Activated T-cell treated with anti-CD3 and anti-CD28 coated beads, Interleukin-2, amount 50 U/mL, for 4 hours (primary cell): ENCODE data around the gene GRK4. TPM values are rescaled to one million over a fixed set of nuclear protein-coding genes. Genes with fewer than 3 reads are reported as not detected.
A peak's percentile ranks its signal among the peaks of the same experiment; 100 is the strongest.

Experiments
- ATAC-seq, 2 donors: fragments of 200-7000 bp; cut with Tn5 transposase; one replicate each; pipeline ENCODE4 v1.10.0; 2021
- DNase-seq: peaks from one replicate; pipeline ENCODE4 v3.0.0-alpha.2; 2020
- H3K27me3 Mint-ChIP-seq: one replicate; pipeline ENCODE4 v1.8.0; 2021; ENCODE audit warnings: low read depth, mixed read lengths
- H3K36me3 Mint-ChIP-seq: one replicate; pipeline ENCODE4 v1.8.0; 2022; ENCODE audit warnings: mixed read lengths; ENCODE audit not compliant: insufficient read depth
- H3K4me1 Mint-ChIP-seq: one replicate; pipeline ENCODE4 v1.8.0; 2021; ENCODE audit warnings: low read depth, mixed read lengths
- H3K4me3 Mint-ChIP-seq: one replicate; pipeline ENCODE4 v1.8.0; 2021; ENCODE audit warnings: mild to moderate bottlenecking, moderate library complexity, mixed read lengths
- H3K9me3 Mint-ChIP-seq: one replicate; pipeline ENCODE4 v1.8.0; 2021; ENCODE audit warnings: mixed read lengths
- total RNA-seq, 3 donors: library from RNA; stranded (reverse); gene quantifications; one replicate each; pipeline ENCODE4 v1.2.1, GENCODE V29; 2021

Gene GRK4
- total RNA-seq, 3 donors from 2014 or later: 2.7 to 3.0 (median 2.9) TPM

- DNase-seq (no peak), ATAC-seq (no peak)
- Mint-ChIP-seq H3K4me1 (peaks cover 24% of the 10 kb centered on the region), H3K36me3 (peaks cover 22% of the 10 kb centered on the region), H3K27me3 (no peaks in the 10 kb centered on the region), H3K4me3 (no peak overlapping the region), H3K9me3 (no peaks in the 10 kb centered on the region)
These were observed 36.2 kb upstream of the GRK4 start for GRCh38 chr4:2927016-2927695.

- no peak for DNase-seq
These were observed 35.7 kb upstream of the GRK4 start for GRCh38 chr4:2927696-2928075.

GRCh38 chr4:2928242-2929176 lies 34.9 kb upstream of the GRK4 start:
- H3K36me3 Mint-ChIP-seq: peaks cover 23% of the 10 kb centered on the region

More at GRCh38 chr4:2927696-2928075, 35.7 kb upstream of the GRK4 start:
- H3K36me3 Mint-ChIP-seq: peaks cover 19% of the 10 kb centered on the region
- peaks cover 22% of the 10 kb centered on the region for H3K4me1 Mint-ChIP-seq
- no peak for ATAC-seq
- H3K4me3 Mint-ChIP-seq: no peak overlapping the region
- H3K27me3 Mint-ChIP-seq: no peaks in the 10 kb centered on the region
- no peaks in the 10 kb centered on the region for H3K9me3 Mint-ChIP-seq

GRCh38 chr4:2929469-2929868 lies 33.9 kb upstream of the GRK4 start:
- no peak for DNase-seq
- ATAC-seq: no peak
- H3K9me3 Mint-ChIP-seq: no peaks in the 10 kb centered on the region
- H3K36me3 Mint-ChIP-seq: peaks cover 23% of the 10 kb centered on the region
- no peaks in the 10 kb centered on the region for H3K27me3 Mint-ChIP-seq
- peaks cover 18% of the 10 kb centered on the region for H3K4me1 Mint-ChIP-seq
- no peak overlapping the region for H3K4me3 Mint-ChIP-seq

More at GRCh38 chr4:2928242-2929176, 34.9 kb upstream of the GRK4 start:
- peaks cover 22% of the 10 kb centered on the region for H3K4me1 Mint-ChIP-seq
- no peak overlapping the region for H3K4me3 Mint-ChIP-seq
- no peak for ATAC-seq
- no peak for DNase-seq
- no peaks in the 10 kb centered on the region for H3K9me3 Mint-ChIP-seq
- H3K27me3 Mint-ChIP-seq: no peaks in the 10 kb centered on the region

DNA sequence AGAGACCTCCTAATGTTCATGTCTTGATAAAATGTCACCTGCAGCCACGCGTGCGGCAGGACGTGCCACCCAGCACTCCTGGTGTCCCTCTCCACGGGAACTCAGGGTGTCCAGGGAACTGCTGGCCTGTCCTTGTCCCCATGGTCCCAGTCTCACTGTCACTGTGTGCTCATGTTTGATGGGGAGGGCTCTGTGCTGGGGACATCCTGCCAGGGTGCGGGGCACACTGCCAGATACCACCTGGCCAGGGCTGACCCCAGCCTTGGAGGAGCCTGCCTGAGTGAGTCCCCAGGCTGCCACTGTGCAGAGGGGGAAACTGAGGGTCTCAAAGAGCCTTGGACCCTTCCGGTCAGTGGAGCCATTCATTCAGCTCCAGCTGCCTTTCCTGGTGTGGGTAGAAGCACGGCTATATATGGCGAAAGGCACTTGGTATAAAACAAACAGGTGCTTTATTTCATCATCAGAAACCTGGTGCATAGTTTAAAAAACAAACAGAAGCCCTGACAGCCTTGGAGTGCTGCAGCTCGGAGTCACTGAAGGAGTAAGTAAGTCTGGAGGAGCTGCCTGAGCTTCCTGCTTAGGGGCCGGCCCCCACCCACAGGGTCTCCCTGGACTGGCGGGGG lies 33.1 kb upstream of the GRK4 start:
- Mint-ChIP-seq H3K4me3 (no peak overlapping the region), H3K27me3 (no peaks in the 10 kb centered on the region)
- no peak for DNase-seq

GRCh38 chr4:2930758-2931511 lies 32.4 kb upstream of the GRK4 start:
- H3K4me3 Mint-ChIP-seq: no peak overlapping the region
- DNase-seq (no peak), ATAC-seq (no peak)
- peaks cover 23% of the 10 kb centered on the region for H3K4me1 Mint-ChIP-seq
- no peaks in the 10 kb centered on the region for H3K9me3 Mint-ChIP-seq
- H3K36me3 Mint-ChIP-seq: peaks cover 19% of the 10 kb centered on the region
- no peaks in the 10 kb centered on the region for H3K27me3 Mint-ChIP-seq

More for the DNA sequence above, 33.1 kb upstream of the GRK4 start:
- Mint-ChIP-seq H3K36me3 (peaks cover 21% of the 10 kb centered on the region), H3K9me3 (no peaks in the 10 kb centered on the region), H3K4me1 (peaks cover 18% of the 10 kb centered on the region)
- ATAC-seq: no peak

DNA sequence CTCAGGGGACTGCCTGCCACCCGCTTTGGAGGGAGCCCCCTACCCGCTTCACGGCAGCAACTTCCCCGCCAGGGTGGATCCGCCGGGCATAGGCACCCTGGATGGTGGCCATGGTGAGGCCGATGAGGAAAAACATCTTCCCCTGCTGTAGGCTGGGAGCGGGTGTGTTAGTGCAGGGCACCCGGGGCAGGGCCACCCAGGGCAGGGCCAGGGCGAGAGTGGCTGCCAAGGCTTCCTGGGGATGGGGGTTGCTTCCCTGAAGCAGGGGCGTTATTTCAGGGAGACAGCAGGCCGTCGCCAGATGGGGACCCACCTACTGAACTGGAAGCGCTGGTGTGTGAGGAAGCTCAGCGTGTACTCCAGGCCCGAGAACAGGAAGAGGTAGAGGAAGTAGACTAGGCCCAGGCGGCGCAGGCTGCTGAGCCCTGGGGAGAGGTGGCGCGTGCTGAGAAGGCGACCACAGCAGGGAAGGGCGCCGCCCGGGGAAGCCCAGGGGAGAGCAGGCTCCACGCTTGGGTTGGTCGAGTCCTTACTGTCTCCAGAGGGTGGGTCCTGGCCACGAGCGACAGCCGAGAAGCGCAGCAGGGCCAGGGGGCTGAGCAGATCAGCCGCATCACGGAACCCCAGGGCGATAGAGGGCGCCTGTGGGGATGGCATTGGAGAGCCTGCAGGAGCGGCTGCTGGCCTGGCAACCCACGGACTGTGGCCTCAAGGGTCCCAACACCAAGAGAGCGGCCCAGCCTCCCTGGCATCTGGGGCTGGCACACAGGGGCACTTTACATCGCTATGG lies 31.7 kb upstream of the GRK4 start:
- H3K4me3 Mint-ChIP-seq: peak overlapping the region; percentile 93
- peaks cover 18% of the 10 kb centered on the region for H3K36me3 Mint-ChIP-seq

GRCh38 chr4:2932321-2932950 lies 30.9 kb upstream of the GRK4 start:
- Mint-ChIP-seq H3K36me3 (peaks cover 24% of the 10 kb centered on the region), H3K4me1 (peaks cover 38% of the 10 kb centered on the region), H3K9me3 (no peaks in the 10 kb centered on the region), H3K4me3 (peak overlapping the region; percentile 93), H3K27me3 (no peaks in the 10 kb centered on the region)
- DNase-seq: no peak
- no peak for ATAC-seq

More for the DNA sequence above, 31.7 kb upstream of the GRK4 start:
- H3K9me3 Mint-ChIP-seq: no peaks in the 10 kb centered on the region
- H3K27me3 Mint-ChIP-seq: no peaks in the 10 kb centered on the region
- ATAC-seq: peak; percentile 4 to 8
- peaks cover 31% of the 10 kb centered on the region for H3K4me1 Mint-ChIP-seq
- DNase-seq: peak; percentile 37

DNA sequence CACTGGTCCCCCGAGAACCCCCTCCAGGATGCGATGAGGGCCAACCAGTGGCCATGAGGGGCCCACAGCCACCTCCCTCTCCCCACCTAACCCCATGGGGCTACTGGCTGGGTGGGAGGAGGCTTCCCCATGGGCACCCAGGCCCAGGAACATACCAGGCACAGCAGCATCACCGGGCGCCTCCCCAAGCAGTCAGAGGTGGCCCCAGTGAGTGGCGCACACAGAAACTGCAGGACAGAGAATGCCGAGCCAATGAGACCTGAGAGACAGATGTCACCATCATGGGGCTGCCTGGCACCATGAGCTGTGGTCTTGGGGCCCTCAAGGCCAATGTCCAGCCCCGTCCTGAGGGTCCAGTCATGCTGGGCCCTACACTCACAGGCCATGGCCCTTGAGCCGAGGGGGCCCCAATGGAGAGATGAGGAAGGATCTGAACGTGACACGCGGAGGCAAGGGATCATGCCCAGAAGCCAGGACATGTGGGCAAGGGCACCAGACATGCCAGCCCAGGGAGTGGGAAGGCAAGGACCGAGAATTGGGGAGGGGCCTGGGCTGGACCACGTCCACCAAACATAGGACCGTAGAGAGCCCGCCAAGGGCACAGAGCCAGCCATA lies 30.3 kb upstream of the GRK4 start:
- H3K4me3 Mint-ChIP-seq: peak overlapping the region; percentile 93
- H3K9me3 Mint-ChIP-seq: no peaks in the 10 kb centered on the region
- H3K4me1 Mint-ChIP-seq: peaks cover 43% of the 10 kb centered on the region
- ATAC-seq (no peak), DNase-seq (no peak)
- no peaks in the 10 kb centered on the region for H3K27me3 Mint-ChIP-seq
- peaks cover 24% of the 10 kb centered on the region for H3K36me3 Mint-ChIP-seq

- Mint-ChIP-seq H3K4me3 (peak overlapping the region; percentile 93), H3K27me3 (no peaks in the 10 kb centered on the region), H3K36me3 (peaks cover 23% of the 10 kb centered on the region), H3K4me1 (peaks cover 44% of the 10 kb centered on the region), H3K9me3 (no peaks in the 10 kb centered on the region)
- DNase-seq: no peak
- ATAC-seq: no peak
These were observed 29.8 kb upstream of the GRK4 start for GRCh38 chr4:2933566-2934076.

DNA sequence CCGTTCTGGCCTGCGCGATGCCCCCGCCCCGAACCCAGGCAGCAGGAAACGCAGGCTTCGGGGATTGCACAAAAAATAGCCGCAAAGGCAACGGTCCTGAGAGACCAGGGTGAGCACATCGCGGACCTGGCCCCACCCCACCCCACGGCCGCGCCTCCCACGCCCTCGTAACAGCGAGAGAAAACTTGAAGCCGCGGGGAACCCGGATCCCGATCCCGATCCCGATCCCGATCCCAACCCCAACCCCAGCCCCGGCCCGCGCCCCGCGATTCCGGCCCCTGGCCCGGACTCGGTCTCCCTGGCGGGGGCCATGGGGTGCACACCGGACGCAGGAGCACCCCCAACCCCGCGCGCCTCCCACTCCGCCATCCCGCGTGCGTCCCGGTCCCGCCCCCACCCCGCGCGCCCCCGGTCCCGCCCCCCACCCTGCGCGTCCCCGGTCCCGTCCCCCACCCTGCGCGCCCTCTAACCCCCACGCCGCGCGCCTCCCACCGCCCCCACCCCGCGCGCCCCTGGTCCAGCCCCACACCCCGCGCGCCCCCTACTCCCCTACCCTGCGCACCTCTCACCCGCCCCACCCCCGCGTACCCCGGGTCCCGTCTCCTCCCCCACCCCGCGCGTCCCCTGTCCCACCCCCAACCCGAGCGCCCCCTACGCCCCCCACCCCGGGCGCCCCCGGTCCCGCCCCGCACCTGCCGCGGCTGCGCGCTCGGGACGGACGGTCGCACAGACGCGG lies 29.1 kb upstream of the GRK4 start:
- Mint-ChIP-seq H3K4me1 (peaks cover 49% of the 10 kb centered on the region), H3K9me3 (no peaks in the 10 kb centered on the region), H3K27me3 (no peaks in the 10 kb centered on the region), H3K4me3 (peak overlapping the region; percentile 90), H3K36me3 (peaks cover 25% of the 10 kb centered on the region)
- peak; percentile 45 for DNase-seq
- ATAC-seq: no peak
